ENCODE results near the gene UBASH3B. TPM values are rescaled to one million over a fixed set of nuclear protein-coding genes. Genes with fewer than 3 reads are reported as not detected.

UBASH3B gene
- total RNA-seq, 3 donors from 2014 or later, result 3.5 to 5.9 (median 3.9) TPM

- TF ChIP-seq CTCF (IDR thresholded peaks at IDR 0.05), result no peak
- DNase-seq (no peak), ATAC-seq (no peak)
- no peaks in the 10 kb centered on the region for H3K36me3 ChIP-seq (ENCODE audit: low read depth)
- no peaks in the 10 kb centered on the region for H3K9me3 ChIP-seq
- H3K4me1 ChIP-seq (ENCODE audit: low read depth), result no peaks in the 10 kb centered on the region
- intact Hi-C loops (cut with DNase I, micrococcal nuclease), result no loop called here
- H3K4me3 ChIP-seq, result no peak overlapping the region
These were observed 68.1 kb downstream of the UBASH3B start for GRCh38 chr11:122723576-122723975.

GRCh38 chr11:122724520-122724919, 69.0 kb downstream of the UBASH3B start:
- DNase-seq, result no peak
- no peaks in the 10 kb centered on the region for H3K9me3 ChIP-seq
- H3K4me3 ChIP-seq, result no peak overlapping the region
- intact Hi-C loops (cut with DNase I, micrococcal nuclease), result no loop called here
- H3K36me3 ChIP-seq (ENCODE audit: low read depth), result no peaks in the 10 kb centered on the region
- no peak for TF ChIP-seq CTCF (IDR thresholded peaks at IDR 0.05)
- H3K4me1 ChIP-seq (ENCODE audit: low read depth), result no peaks in the 10 kb centered on the region
- no peak for ATAC-seq

DNA sequence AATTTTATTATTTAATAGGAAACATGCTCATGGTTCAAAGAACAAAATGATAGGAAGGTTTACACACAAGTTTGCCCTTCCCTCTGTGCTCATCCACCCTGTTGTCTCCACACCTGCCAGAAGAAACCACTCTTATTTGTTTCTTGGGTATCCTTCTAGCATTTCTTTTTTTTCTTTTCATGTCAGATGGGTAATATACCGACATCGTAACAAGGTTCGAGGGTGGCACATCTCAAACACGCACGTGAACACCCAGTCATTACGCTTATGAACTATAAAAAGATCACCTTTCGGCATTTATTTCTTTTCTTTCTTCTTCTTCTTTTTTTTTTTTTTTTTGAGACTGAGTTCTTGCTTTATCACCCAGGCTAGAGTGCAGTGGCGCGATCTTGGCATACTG, 70.5 kb downstream of the UBASH3B start:
- no peak for TF ChIP-seq CTCF (IDR thresholded peaks at IDR 0.05)
- no peaks in the 10 kb centered on the region for H3K36me3 ChIP-seq (ENCODE audit: low read depth)
- DNase-seq (no peak), ATAC-seq (no peak)
- no peaks in the 10 kb centered on the region for H3K4me1 ChIP-seq (ENCODE audit: low read depth)
- H3K4me3 ChIP-seq, result no peak overlapping the region
- no peaks in the 10 kb centered on the region for H3K9me3 ChIP-seq
- intact Hi-C loops (cut with DNase I, micrococcal nuclease), result no loop called here

DNA sequence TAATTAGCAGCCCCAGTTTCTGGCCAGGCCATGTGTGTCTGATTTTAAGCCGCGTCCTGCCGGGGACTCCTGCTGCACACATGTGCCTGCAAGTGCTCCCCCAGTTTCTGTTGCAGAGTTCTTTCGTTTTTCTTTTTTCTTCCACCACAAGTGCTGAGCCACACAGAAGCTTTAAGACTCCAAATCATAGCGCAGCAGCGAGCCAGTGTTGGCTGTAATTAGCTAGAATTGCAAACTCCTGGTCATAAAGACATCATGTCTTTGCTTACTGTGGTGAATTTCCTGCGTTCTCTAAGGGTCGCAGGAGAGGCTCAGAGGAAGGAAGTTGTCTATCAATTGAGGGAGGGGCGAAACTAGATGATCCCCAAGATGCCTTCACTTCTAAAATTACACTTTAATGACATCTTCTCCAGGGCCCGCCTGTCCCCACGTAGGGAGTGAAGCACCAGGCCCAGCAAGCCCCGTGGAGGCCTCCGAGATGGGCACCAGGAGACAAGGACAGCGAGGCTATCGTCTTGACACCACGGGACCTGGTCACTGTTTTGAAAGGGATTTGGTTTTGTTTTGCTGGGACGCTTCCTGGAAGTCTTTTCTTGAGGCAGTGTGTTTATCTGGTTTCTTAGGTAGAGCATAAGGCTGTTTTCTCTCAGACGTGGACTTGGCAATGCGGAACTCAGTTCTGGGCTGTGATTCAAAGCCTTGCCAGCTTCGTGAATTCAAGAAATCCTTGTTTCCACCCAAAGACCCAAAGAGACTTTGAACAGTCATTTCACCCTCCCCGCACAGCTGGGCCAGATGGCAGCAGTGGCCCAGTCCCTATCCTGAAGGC, 71.8 kb downstream of the UBASH3B start:
- Histone ChIP-seq H3K36me3 (ENCODE audit: low read depth) (no peaks in the 10 kb centered on the region), H3K9me3 (no peaks in the 10 kb centered on the region), H3K4me3 (no peak overlapping the region), H3K4me1 (ENCODE audit: low read depth) (no peaks in the 10 kb centered on the region)
- TF ChIP-seq CTCF (IDR thresholded peaks at IDR 0.05), result no peak
- ATAC-seq (peak; percentile 64), DNase-seq (peak in 1 of 3 donors; percentile 16)
- intact Hi-C loops (cut with DNase I, micrococcal nuclease), result no loop called here

DNA sequence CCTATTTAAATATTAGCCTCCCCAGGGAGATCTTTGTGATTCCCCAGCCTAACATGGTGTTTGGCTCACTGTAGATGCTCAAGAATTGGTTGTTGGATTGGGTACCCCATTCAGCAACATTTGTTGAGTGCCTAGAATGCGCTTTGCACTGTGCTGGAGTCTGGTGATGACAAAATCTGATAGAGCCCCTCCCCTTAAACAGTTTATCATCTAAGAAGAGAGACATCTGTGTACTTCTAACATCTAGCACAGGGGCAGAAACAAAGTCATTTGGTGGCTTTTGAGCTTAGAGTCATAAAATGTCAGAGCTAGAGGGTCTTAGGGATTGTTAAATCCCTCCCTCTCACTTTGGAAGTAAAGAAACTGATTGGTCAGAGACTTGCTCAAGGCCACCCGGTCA, 73.0 kb downstream of the UBASH3B start:
- Histone ChIP-seq H3K4me1 (ENCODE audit: low read depth) (peaks cover 3% of the 10 kb centered on the region), H3K9me3 (no peaks in the 10 kb centered on the region), H3K4me3 (no peak overlapping the region), H3K36me3 (ENCODE audit: low read depth) (no peaks in the 10 kb centered on the region)
- DNase-seq (no peak), ATAC-seq (no peak)
- intact Hi-C loops (cut with DNase I, micrococcal nuclease), result no loop called here
- no peak for TF ChIP-seq CTCF (IDR thresholded peaks at IDR 0.05)
